GM21367 (cell line): ENCODE measurements around the gene PRKCA.
"Not testable (repeated sequence)": the region's sequence is repeated elsewhere in the genome, so short reads cannot be mapped to it uniquely, and the experiment has no call there.

Experiments used
- ATAC-seq: cut with Tn5 transposase; IDR thresholded peaks from one replicate; pipeline ENCODE4 v1.9.1; 2021; ENCODE audit not compliant: unreplicated experiment

The PRKCA gene

DNA sequence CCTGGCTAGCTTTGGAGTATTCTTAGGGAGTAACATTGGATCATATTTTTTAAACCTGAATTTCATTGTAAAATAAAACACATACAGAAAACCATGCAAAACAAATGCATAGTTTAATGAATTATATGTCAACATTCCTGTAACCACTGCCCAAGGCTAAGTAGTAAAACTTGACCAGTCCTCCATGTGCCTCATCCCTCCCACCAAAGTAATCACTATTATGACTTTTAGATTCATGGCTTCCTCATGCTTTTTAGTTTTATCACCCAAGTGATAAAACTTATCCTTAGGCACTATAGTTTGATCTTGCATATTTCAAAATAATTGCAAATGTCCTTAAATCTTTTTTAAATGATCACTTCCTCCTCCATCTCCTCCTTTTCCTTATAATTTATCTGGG is 20.4 kb downstream of the PRKCA start:
- ATAC-seq = no peak

DNA sequence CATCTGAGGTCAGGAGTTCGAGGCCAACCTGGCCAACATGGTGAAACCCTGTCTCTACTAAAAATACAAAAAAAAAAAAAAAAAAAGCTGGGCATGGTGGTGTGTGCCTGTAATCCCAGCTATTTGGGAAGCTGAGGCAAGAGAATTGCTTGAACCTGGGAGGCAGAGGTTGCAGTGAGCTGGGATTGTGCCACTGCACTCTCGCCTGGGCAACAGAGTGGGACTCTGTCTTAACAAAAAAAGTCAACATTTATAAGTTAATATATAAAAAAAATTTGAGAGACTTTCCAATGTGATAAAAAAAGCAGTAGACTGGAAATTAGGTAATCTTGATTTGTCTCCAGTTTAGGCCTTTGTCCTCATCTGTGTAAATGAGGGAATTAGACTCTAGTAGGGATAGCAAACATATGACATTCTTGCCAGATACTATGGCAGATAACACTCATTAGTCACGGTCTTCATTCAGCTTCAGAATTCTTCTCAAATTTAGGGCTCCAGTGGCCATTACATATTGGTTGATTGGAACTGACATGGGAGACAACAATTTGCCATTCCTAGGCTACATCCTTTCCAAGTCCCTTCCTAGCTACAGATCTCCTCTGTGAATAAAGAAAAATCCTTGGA is 22.1 kb downstream of the PRKCA start:
- not testable (repeated sequence) for ATAC-seq

DNA sequence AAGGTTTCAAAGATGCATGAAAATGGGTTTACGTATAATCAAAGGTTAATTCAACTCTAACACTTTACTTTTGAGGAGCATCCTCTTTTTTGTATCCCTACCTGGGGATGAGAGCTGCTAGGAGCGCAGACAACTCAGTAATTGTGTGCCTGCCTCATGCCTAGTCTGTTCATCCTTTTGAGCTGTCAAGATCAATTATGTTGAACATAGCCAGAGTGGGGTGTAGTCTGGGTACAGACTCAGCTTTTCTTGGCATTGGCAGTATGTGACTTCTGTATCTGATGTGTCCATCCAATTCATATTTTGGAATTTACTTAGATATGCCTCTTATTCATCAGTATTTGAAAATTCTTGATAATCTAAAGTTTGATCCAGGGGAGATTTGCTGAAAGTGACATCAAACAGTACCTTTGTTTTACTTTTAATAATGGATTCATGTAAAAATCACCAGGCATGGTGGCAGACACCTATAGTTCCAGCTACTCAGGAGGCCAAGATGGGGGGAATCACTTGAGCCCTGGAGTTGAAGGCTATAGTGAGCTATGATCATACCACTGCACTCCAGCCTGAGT is 24.1 kb downstream of the PRKCA start:
- ATAC-seq = no peak

DNA sequence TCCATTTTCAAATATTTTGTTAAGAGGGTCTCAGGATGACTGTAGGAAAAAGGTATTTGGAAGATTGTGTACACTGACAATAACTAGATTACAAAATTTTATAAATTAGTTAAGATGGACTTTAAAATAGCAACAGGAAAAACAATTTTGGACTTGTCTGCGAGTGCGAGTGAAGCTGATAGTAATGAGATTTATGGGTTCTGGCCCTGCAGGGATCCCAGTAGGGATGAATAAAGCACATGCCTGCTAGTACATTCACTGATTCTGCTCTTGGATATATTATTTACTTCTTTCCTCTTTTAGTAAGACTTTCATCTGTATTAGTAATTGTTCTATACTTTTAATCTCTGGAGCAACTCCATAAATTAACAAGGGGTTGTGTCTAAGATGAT is 28.2 kb downstream of the PRKCA start:
- no peak for ATAC-seq

DNA sequence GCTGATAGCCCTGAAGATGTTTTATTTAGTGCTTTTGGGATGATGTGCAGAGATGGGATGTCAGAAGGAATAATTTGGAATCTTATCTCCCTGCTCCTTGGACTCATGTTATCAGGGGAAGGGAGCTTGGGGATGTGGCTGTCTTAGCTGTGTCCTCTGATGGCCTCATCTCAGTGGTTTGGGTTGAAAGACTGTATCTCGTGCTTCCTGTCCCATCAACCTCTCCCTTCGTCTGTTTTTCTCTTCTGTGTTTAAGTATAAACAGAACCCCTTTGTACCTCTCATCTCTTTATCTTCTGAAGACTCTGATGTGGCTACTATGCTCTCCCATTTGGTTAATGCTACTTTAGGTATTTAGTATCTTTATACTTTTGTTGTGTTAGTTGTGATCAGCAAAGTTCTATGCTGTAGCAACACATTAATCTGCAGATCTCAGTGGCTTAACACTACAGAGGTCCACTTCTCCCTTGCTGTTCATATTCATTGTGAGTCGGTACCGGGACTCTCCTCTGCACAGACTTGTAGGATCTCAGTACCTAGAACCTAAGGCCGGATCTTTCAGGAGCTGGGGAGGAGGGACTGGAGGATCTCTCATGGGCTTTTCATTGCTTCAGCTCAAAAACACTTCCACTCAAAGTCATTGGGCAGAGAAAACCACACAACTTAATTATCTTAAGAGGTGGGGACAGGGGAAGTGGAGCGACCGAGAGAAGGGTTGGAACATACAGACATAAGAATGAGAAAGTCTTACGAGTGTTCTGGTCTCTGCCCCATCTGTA is 28.8 kb downstream of the PRKCA start:
- no peak for ATAC-seq

DNA sequence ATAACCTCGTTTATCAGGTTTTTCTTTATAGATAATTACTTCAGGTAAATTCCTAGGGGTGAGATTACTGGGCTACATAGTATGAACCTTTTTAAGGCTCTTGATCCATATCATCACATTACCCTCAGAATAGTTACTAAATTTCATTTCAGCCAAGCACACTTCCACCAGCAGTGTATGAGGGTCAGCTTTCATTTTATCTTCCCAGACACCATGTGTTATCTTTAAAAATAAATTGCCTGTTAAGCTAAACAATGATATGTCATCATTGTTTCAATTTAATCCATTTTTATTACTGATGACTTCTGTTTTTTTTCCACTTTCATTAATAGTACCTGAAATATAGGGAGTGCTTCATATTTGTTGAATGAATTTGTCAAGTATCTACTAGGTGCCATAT is 33.4 kb downstream of the PRKCA start:
- no peak for ATAC-seq

DNA sequence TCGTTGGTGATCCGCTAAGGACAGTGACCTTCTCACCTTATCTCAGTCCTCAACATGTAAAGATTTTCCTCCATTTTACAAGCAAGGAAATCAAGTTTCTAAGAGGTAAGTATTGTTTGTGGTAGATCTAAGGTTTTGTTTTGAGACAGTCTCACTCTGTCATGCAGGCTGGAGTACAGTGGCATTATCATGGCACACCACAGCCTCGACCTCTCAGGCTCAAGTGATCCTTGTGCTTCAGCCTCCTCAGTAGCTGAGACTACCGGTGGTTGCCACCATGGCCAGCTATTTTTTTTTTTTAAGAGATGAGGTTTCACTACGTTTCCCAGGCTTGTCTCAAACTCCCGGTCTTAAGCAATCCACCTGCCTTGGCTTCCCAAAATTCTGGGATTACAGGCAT is 34.9 kb downstream of the PRKCA start:
- ATAC-seq = no peak

DNA sequence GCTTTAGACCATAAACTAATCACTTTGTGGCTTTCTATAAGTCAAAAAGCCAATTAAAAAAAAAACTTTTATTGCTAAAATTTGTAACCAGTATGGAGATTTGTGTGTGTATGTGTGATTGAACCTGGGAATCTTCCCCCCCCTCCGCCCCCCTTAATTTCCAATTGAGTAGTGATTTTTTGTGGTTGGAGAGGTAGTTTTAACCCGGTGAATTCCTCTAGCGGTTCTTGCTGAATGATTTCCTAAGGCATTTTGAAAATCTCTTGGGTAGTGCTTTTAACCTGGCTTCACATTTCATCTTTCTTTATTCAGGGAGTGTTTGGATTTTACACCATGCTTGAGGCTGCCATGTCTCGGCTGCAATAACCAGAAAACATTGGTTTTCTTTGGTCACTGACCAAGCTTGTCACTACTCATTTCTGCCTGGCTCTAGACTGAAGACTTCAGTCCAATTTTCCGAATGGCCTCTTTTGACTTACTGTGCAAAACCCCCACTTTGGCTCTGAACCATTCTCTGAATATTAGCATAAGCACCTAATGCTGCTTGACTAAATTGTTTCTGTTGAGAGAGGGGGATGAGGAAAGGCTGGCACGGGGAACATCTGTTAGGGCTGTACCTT is 35.6 kb downstream of the PRKCA start:
- ATAC-seq = no peak

DNA sequence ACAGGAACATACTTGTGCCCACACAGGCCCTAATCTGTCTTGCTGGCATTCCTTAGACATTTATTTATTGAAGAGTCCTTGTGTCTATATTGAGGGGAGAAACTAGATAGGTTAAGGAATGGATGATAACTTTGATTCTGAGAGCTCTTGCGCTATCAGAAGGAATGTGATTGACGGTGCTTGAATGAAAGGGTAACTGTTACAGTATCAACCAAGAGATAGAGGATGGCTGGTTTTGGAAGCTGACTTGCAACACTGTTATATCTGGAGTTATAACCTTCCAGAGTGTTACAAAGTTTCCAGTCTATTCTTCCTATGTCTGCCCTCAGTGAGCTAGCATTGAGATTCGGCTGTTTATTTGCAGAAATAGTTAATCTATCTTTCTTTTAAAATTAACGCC is 36.5 kb downstream of the PRKCA start:
- ATAC-seq = no peak

DNA sequence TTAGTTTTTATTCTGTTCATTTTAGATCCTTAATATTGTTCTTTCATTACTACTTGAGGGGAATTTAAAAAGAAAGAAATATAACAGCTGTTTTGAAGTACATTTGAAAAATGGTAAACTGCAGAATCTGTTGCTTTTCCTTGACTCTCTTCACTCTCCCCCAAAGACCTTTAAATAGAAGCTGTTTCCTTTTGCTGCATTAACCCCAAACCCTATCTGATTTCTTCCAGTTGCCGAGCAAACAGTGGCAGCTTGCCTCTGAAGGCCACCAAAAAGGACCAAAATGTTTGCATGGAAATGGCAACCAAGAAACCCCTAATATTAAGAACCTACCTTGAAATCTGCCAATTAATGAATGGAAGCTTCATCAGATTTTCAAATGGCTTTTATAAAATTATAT is 37.1 kb downstream of the PRKCA start:
- no peak for ATAC-seq

DNA sequence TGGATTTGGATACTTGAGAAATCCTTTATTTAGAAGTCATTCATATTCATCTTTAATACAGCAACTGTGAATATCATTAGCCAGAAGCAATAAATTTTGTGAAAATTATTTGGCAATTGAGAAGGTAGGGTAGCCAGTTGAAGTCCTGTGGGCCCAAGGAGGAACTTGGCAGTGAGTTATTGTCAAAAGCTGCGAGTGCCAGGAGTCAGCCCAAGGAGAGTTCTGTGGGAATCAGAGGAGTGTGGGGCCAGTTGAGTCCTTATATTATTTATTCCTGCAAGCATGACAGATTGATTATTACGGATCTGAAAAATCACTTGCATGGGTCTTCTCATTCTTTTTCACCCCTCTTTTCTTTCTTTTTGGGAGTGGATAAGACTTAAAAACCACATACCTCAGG is 38.3 kb downstream of the PRKCA start:
- no peak for ATAC-seq

DNA sequence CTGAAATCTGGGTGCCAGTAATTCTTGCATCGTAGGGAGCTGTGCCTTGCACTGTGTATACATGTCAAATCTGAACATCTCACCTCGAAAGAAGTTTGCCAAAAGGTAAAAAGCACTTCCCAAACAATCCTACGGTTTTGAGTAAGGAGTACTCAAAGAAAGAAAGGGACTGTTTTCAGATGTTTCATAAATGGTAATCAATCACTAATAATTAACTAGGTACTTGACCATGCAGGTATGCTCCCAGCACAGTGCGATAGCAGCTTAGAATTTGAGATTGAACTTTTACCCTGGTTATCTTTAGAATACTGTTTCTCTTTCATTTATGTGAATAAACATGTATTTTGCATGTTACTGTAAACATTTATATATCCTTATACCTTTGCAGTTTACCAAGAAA is 39.0 kb downstream of the PRKCA start:
- no peak for ATAC-seq

DNA sequence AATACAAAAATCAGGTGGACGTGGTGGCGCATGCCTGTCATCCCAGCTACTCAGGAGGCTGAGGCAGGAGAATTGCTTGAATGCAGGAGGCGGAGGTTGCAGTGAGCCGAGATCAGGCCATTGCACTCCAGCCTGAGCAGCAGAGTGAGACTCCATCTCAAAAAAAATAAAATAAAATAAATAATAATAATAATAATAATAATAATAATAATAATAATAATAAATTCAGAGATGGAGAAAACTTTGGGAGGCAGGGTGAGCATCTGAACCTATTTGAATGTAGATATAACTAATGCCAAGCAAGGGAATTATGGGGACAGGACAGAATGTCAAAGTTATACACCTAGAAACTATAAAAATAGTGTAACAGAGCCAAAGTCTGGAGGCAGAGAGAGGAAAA is 39.9 kb downstream of the PRKCA start:
- ATAC-seq = not testable (repeated sequence)

DNA sequence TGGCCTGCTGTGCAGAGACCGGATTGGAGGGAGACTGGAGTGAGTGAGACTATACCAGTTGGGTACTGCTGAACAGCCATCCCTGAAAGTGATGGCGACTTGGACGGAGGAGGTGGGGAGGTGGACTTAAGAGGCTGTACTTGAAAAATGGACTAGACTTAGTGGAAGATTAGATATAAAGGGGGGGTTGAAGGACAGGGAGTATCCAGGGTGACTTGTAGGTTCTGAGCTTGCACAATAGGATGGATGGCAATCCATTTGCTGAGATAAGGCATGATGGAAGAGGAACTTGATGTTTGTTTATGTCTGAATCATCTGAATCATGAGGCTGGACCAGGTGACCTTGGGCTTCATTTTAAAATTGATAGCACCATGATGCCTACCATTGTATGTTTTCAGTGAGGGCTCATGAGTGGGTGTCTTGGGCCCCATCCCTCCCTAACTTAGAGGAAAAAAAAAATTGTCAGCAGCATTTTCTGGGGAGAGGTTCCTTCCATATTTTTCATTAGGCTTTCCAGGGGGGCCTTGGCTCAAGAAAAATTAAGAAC is 41.2 kb downstream of the PRKCA start:
- ATAC-seq = no peak

DNA sequence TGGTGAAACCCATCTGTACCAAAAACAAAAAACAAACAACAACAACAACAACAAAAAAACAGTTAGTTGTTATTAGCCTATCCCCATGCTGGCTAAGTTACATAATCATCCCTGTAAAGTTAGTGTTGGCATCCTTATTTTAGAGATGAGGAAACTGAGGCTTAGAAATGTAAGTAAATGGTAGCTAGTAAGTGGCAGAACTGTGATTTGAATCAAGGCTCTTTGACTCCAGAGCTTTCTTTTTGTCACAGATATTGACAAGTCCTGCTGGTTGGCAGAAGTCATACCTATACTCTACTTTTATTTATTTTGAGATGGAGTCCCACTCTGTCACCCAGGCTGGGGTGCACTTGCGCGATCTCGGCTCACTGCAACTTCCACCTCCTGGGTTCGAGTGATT is 42.1 kb downstream of the PRKCA start:
- ATAC-seq = no peak

DNA sequence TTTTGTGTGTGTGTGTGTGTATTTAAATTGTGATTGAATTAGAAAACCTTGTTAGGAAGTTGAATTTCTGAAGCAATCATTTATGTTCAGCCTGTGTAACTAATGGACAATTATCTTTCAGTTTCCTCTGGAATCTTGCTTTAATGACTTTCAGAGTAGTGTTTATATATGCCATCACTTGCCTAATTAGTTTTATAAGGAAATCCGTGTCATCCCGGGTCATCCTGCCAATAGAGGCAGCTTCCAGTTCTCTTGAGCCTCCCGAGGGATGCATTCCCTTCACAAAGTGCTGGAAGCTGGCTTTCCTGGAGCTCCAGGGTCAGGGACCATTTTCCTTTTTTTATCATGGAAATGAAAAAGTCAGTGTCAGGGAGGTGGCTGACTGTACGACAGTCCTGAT is 42.9 kb downstream of the PRKCA start:
- ATAC-seq = no peak

DNA sequence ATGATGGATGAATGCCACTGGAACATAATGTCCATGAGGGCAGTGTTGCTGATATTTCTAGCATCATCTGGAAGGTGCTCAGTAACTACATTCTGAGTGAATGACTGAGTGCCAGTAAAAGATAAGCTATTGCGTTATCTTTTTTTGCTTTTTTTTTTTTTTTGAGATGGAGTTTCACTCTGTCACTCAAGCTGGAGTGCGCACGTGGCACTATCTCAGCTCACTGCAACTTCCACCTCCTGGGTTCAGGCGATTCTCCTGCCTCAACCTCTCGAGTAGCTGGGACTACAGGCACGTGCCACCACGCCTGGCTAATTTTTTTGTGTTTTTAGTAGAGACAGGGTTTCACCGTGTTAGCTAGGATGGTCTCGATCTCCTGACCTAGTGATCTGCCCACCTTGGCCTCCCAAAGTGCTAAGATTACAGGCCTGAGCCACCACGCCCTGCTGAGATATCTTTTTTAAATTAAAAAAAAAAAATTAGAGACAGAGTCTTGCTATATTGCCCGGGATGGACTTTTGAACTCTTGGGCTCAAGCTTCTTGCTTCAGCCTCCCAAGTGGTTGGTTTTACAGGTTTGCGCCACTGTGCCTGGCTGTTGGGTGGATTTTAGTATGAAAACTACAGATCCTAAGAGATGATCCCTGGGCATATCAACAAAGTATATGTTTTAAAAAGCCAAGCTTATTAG is 43.7 kb downstream of the PRKCA start:
- ATAC-seq = not testable (repeated sequence)

DNA sequence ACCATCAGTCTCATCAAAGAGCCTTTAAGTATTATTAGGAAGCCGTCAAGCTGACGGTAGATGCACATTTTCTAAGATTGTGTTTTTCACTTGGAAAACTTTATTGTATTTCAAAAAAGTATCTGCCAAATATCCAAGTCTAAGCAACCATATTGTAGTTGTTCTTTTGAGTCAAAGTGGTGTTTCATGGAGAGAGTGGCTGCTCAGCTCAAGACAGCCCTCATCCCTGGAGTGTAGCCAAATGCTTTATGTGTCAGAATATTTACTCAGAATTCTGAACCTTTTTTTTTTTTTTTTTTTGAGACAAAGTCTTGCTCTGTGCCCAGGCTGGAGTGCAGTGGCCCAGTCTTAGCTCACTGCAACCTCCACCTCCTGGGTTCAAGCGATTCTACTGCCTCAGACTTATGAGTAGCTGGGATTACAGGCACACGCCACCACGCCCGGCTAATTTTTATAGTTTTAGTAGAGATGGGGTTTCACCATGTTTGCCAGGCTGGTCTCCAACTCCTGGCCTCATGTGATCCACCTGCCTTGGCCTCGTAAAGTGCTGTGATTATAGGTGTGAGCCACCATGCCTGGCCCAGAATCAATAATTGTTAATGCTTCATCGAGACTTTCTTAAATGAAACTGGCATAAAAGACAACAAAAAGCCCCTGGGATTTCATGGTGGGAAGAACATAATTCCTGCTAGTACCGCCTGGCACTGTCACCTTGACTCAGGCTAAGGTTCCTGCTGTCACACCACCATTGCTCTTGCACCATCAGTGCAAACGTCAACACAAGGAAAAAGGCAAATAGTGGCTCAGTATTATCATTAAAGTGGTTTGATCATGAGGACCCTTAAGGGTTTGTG is 45.5 kb downstream of the PRKCA start:
- ATAC-seq = no peak

DNA sequence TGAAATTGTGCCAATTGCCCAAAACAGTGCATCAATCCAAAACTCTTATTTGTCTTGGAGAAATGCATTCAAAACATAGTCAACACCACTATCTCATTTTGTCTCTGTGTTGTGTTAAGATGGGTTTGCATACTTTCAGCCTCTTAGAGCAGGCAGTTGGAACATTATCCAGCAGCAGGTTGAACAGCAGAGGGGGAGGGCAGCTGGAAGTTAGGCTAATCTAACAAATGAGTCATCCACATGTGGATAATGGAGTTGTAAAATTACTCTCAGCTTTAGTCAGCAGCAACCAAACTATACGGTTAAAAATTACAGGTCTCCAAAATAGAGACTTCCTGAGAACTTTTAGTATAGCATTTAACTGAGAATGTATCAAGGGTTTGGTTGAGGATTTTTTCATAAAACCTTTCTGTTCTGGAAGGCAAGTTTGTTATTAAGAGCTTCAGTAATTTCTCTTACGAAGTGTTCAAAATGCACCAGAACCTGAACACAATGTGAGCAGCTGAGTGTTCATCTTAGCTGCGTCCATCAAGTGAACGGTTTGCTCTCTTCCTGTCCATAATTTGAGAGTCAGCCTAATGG is 46.3 kb downstream of the PRKCA start:
- ATAC-seq = no peak
